Pancreas (tissue), 10 donors: Measurements from ENCODE around the gene HRG. TPM values are rescaled to one million over a fixed set of nuclear protein-coding genes. Genes with fewer than 3 reads are reported as not detected.

Experiments used
- ATAC-seq, 4 donors: fragments of 200-7000 bp; cut with Tn5 transposase; one replicate each; pipeline versions ENCODE4 v1.8.0 to v1.9.1; 2020; ENCODE audit warnings: mild to moderate bottlenecking in 4 of 4, moderate library complexity in 4 of 4
- DNase-seq, 6 donors: peaks; one replicate each; pipeline ENCODE4 v3.0.0-alpha.2; 2020
- FAIRE-seq: peaks from 2 replicates; lab custom pipeline; 2012; peaks lifted over from hg19 to GRCh38; lab: Jason Lieb, UNC
- H3K27ac ChIP-seq, 4 donors: fragments of 200-600 bp; sonication (generic); 1 replicate in 3 of 4; 2 replicates in 1 of 4; pipeline versions ENCODE4 v1.5.0 to v1.8.0; 2020
- H3K27me3 ChIP-seq, 4 donors: fragments of 200-600 bp; one replicate each; pipeline ENCODE4 v1.8.0; 2021
- H3K36me3 ChIP-seq, 3 donors: fragments of 200-600 bp; sonication (generic) in 1 of 3; one replicate each; pipeline versions ENCODE4 v1.5.0 to v1.8.0; 2020 to 2021
- H3K4me1 ChIP-seq, 3 donors: fragments of 200-600 bp; one replicate each; pipeline ENCODE4 v1.8.0; 2021
- H3K4me3 ChIP-seq, 4 donors: fragments of 200-600 bp; sonication (generic) in 2 of 4; one replicate each; pipeline versions ENCODE4 v1.5.0 to v1.8.0; 2020 to 2021
- H3K9me3 ChIP-seq, 4 donors: fragments of 200-600 bp; one replicate each; pipeline ENCODE4 v1.8.0; 2021
- WGBS, 2 donors: extraction: QIAGEN DNeasy Blood & Tissue Kit; methylation state at CpG; one replicate each; pipeline ENCODE4 v1.1.7; 2013; 5-methylcytosine and 5-hydroxymethylcytosine counted together
- intact Hi-C, 3 donors: fragments of 100-400 bp; cut with DNase I; formaldehyde crosslinking; loops; one replicate each; pipeline versions ENCODE4 v1.11.1 to v1.14.2; 2022
- polyA plus RNA-seq, 2 donors: library from polyadenylated mRNA; stranded (reverse); fragments of 200-250 nt; gene quantifications; one replicate each; pipeline ENCODE4 v1.2.3, GENCODE V29; 2013
- total RNA-seq, 6 donors: library from RNA; stranded (reverse); fragmentation: NEBNext Ultra II Directional in 4 of 6; extraction: Animal tissue kit (Norgen Biotek cat#: 25700) in 4 of 6; gene quantifications; one replicate each; pipeline versions ENCODE4 v1.2.1 to v1.2.4, GENCODE V29; 2021 to 2023
- TF ChIP-seq, protein P1 (sequence below), 4 donors: fragments of 200-600 bp; sonication (generic) in 3 of 4; IDR thresholded peaks; one replicate each; pipeline versions ENCODE4 v1.5.0 to v1.8.0; 2021; ENCODE audit warnings: antibody characterized with exemption in 4 of 4
- donor health status: healthy with polysubstance abuse.
- donor health status: DM: no; HTN: no; CAD: no; lungs with moderate emphysema.
- donor health status: DM: no; HTN: no; CAD: no.
- donor health status: control.
- donor health status: control.
- donor health status: Bipolar disorder and iron deficiency.
- donor health status: DM: yes; HTN: yes; CAD: no.
- donor health status: DM: no; HTN: no; CAD: no.
- donor health status: DM: no; HTN: no; CAD: no.
- donor health status: DM: yes; HTN: yes; CAD: no.

Gene HRG
- total and polyA plus RNA-seq, 8 donors = 0.16 TPM; not detected in 7

- no peak for ATAC-seq
- WGBS, 2 donors = 90 to 95% methylated on average over 1 of the region's 1 CpG
Observed at GRCh38 chr3:186648851-186649250, 17.0 kb upstream of the HRG start.

GRCh38 chr3:186651678-186652215, 14.1 kb upstream of the HRG start:
- Histone ChIP-seq H3K36me3 (no peaks in the 10 kb centered on the region), H3K27ac (no peak overlapping the region), H3K27me3 (no peaks in the 10 kb centered on the region), H3K4me1 (no peaks in the 10 kb centered on the region), H3K4me3 (no peak overlapping the region), H3K9me3 (no peaks in the 10 kb centered on the region)
- FAIRE-seq (no peak), ATAC-seq (no peak), DNase-seq (no peak)
- TF ChIP-seq, protein P1, sequence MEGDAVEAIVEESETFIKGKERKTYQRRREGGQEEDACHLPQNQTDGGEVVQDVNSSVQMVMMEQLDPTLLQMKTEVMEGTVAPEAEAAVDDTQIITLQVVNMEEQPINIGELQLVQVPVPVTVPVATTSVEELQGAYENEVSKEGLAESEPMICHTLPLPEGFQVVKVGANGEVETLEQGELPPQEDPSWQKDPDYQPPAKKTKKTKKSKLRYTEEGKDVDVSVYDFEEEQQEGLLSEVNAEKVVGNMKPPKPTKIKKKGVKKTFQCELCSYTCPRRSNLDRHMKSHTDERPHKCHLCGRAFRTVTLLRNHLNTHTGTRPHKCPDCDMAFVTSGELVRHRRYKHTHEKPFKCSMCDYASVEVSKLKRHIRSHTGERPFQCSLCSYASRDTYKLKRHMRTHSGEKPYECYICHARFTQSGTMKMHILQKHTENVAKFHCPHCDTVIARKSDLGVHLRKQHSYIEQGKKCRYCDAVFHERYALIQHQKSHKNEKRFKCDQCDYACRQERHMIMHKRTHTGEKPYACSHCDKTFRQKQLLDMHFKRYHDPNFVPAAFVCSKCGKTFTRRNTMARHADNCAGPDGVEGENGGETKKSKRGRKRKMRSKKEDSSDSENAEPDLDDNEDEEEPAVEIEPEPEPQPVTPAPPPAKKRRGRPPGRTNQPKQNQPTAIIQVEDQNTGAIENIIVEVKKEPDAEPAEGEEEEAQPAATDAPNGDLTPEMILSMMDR (IDR thresholded peaks at IDR 0.05) = no peak
- 57 to 64% methylated on average over 3 of the region's 3 CpGs for WGBS, 2 donors
- intact Hi-C loops = no loop called here

More at GRCh38 chr3:186648851-186649250, 17.0 kb upstream of the HRG start:
- FAIRE-seq (no peak), DNase-seq (no peak)
- intact Hi-C loops = no loop called here
- Histone ChIP-seq H3K9me3 (no peaks in the 10 kb centered on the region), H3K4me1 (no peaks in the 10 kb centered on the region), H3K36me3 (no peaks in the 10 kb centered on the region), H3K27me3 (no peaks in the 10 kb centered on the region), H3K4me3 (no peak overlapping the region), H3K27ac (no peak overlapping the region)
- TF ChIP-seq, protein P1 (IDR thresholded peaks at IDR 0.05) = no peak

DNA sequence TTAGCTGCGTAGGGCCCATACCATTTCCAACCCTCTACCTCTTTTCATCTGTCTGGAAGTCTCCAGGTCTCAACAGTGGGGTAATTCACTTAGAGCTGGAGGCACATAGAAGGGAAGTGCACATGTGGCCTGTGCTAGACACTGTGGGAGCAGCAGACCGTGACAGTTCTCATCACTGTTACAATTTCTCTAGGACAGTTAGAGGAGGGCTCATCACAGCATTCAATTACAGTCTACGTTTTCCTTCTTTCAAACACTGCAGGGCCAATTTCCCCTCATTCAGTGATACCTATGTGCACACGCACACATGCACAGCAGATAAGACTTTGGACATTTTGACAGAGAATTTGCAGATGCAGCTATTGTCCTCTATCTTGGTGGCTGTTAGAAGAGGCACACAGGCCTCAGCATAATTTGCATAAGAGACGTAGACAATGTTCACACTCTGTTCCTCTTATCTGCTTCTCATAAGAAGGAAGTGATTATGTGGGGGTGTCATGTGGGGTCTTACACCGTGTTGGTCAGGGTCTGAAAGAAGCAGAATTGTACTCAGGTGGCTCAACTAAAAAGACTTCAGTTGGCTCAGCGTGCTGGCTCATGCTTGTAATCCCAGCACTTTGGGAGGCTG, 12.6 kb upstream of the HRG start:
- ATAC-seq = no peak
- Histone ChIP-seq H3K27me3 (no peaks in the 10 kb centered on the region), H3K4me1 (no peaks in the 10 kb centered on the region), H3K4me3 (no peak overlapping the region), H3K27ac (no peak overlapping the region), H3K9me3 (no peaks in the 10 kb centered on the region), H3K36me3 (no peaks in the 10 kb centered on the region)
- WGBS, 2 donors = 74 to 75% methylated on average over 7 of the region's 7 CpGs
- no peak for DNase-seq
- intact Hi-C loops = no loop called here
- TF ChIP-seq, protein P1 (IDR thresholded peaks at IDR 0.05) = no peak
- FAIRE-seq = no peak

DNA sequence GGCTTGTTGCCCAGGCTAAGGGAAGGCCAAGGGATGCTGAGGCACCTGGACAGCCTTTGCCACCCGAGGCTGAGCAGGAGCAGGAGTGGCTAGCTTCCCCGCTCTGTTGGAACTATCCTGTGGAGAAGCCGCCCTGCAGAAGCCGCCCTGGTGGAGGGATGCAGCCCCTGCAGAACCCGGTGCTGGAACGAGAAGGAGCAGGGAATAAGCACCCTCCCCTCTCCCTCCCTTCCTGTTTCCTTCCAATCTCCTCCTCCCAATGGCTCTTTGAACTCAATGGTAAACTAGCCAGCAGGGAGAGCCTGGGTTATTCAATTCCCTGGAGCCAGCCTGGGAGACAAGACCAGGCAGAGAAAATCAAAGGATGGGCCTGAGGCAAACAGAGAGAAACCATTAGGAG, 11.8 kb upstream of the HRG start:
- Histone ChIP-seq H3K4me1 (no peaks in the 10 kb centered on the region), H3K9me3 (no peaks in the 10 kb centered on the region), H3K36me3 (no peaks in the 10 kb centered on the region), H3K27ac (no peak overlapping the region), H3K27me3 (no peaks in the 10 kb centered on the region), H3K4me3 (no peak overlapping the region)
- TF ChIP-seq, protein P1 (IDR thresholded peaks at IDR 0.05) = no peak
- DNase-seq (no peak), ATAC-seq (no peak), FAIRE-seq (no peak)
- intact Hi-C loops = no loop called here
- WGBS, 2 donors = 50 to 53% methylated on average over 6 of the region's 6 CpGs
